Activated naive CD4-positive, alpha-beta T cell treated with anti-CD3 and anti-CD28 coated beads, Interleukin-2, amount 50 U/mL, for 24 hours (primary cell): ENCODE measurements around the gene SETD1A.
A peak's percentile ranks its signal among the peaks of the same experiment; 100 is the strongest.

Experiments
- H3K27ac Mint-ChIP-seq: one replicate; pipeline ENCODE4 v1.8.0; 2021; ENCODE audit warnings: mild to moderate bottlenecking, mixed read lengths
- H3K27me3 Mint-ChIP-seq: one replicate; pipeline ENCODE4 v1.8.0; 2021; ENCODE audit warnings: mixed read lengths
- H3K36me3 Mint-ChIP-seq: one replicate; pipeline ENCODE4 v1.8.0; 2021; ENCODE audit warnings: mixed read lengths
- H3K4me1 Mint-ChIP-seq: one replicate; pipeline ENCODE4 v1.8.0; 2021; ENCODE audit warnings: mixed read lengths
- H3K4me3 Mint-ChIP-seq: one replicate; pipeline ENCODE4 v1.8.0; 2021; ENCODE audit warnings: mild to moderate bottlenecking, mixed read lengths
- H3K9me3 Mint-ChIP-seq: one replicate; pipeline ENCODE4 v1.8.0; 2021; ENCODE audit warnings: mixed read lengths

Gene SETD1A

GRCh38 chr16:30982548-30983288 lies 25.2 kb downstream of the SETD1A start:
- Mint-ChIP-seq H3K4me3 (no peak overlapping the region), H3K36me3 (peaks cover 5% of the 10 kb centered on the region), H3K27me3 (no peaks in the 10 kb centered on the region), H3K4me1 (no peaks in the 10 kb centered on the region), H3K27ac (no peak overlapping the region), H3K9me3 (no peaks in the 10 kb centered on the region)

- Mint-ChIP-seq H3K27ac (no peak overlapping the region), H3K4me1 (no peaks in the 10 kb centered on the region), H3K4me3 (no peak overlapping the region)
These were observed 25.8 kb downstream of the SETD1A start for GRCh38 chr16:30983289-30983889.

GRCh38 chr16:30983898-30984610 lies 26.5 kb downstream of the SETD1A start:
- H3K27me3 Mint-ChIP-seq, result no peaks in the 10 kb centered on the region
- H3K9me3 Mint-ChIP-seq, result no peaks in the 10 kb centered on the region
- no peaks in the 10 kb centered on the region for H3K4me1 Mint-ChIP-seq
- peaks cover 3% of the 10 kb centered on the region for H3K36me3 Mint-ChIP-seq
- H3K27ac Mint-ChIP-seq, result no peak overlapping the region
- no peak overlapping the region for H3K4me3 Mint-ChIP-seq

More at GRCh38 chr16:30983289-30983889, 25.8 kb downstream of the SETD1A start:
- Mint-ChIP-seq H3K27me3 (no peaks in the 10 kb centered on the region), H3K9me3 (no peaks in the 10 kb centered on the region), H3K36me3 (peaks cover 5% of the 10 kb centered on the region)

GRCh38 chr16:30984669-30985400 lies 27.3 kb downstream of the SETD1A start, which contains the start of gene HSD3B7:
HSD3B7 (plus strand) TSS chr16:30985207; CDS start chr16:30985659, 452 bp downstream.
- H3K4me3 Mint-ChIP-seq, result no peak within 1 kb of the TSS
- no peaks in the 10 kb centered on the region for H3K9me3 Mint-ChIP-seq
- H3K4me1 Mint-ChIP-seq, result no peaks in the 10 kb centered on the region
- peaks cover 3% of the 10 kb centered on the region for H3K36me3 Mint-ChIP-seq
- H3K27ac Mint-ChIP-seq, result no peak within 1 kb of the TSS
- no peaks in the 10 kb centered on the region for H3K27me3 Mint-ChIP-seq

GRCh38 chr16:30985401-30986128 lies 28.0 kb downstream of the SETD1A start:
- Mint-ChIP-seq H3K9me3 (no peaks in the 10 kb centered on the region), H3K4me1 (no peaks in the 10 kb centered on the region), H3K27me3 (no peaks in the 10 kb centered on the region), H3K27ac (no peak overlapping the region), H3K4me3 (no peak overlapping the region), H3K36me3 (peaks cover 3% of the 10 kb centered on the region)

GRCh38 chr16:30986129-30986991 lies 28.8 kb downstream of the SETD1A start:
- no peaks in the 10 kb centered on the region for H3K9me3 Mint-ChIP-seq
- peaks cover 3% of the 10 kb centered on the region for H3K36me3 Mint-ChIP-seq
- no peaks in the 10 kb centered on the region for H3K4me1 Mint-ChIP-seq
- no peaks in the 10 kb centered on the region for H3K27me3 Mint-ChIP-seq
- H3K4me3 Mint-ChIP-seq, result no peak overlapping the region
- peak overlapping the region; percentile 35 for H3K27ac Mint-ChIP-seq

GRCh38 chr16:30987581-30988190 lies 30.1 kb downstream of the SETD1A start:
- no peaks in the 10 kb centered on the region for H3K4me1 Mint-ChIP-seq
- no peak overlapping the region for H3K4me3 Mint-ChIP-seq
- H3K36me3 Mint-ChIP-seq, result peaks cover 3% of the 10 kb centered on the region
- no peaks in the 10 kb centered on the region for H3K27me3 Mint-ChIP-seq
- no peak overlapping the region for H3K27ac Mint-ChIP-seq
- no peaks in the 10 kb centered on the region for H3K9me3 Mint-ChIP-seq

- Mint-ChIP-seq H3K9me3 (no peaks in the 10 kb centered on the region), H3K4me1 (no peaks in the 10 kb centered on the region), H3K4me3 (no peak overlapping the region), H3K27me3 (no peaks in the 10 kb centered on the region), H3K36me3 (no peaks in the 10 kb centered on the region), H3K27ac (no peak overlapping the region)
These were observed 32.0 kb downstream of the SETD1A start for GRCh38 chr16:30989469-30990047.

GRCh38 chr16:30990105-30990504 lies 32.6 kb downstream of the SETD1A start:
- Mint-ChIP-seq H3K9me3 (no peaks in the 10 kb centered on the region), H3K36me3 (no peaks in the 10 kb centered on the region), H3K4me3 (no peak overlapping the region), H3K4me1 (no peaks in the 10 kb centered on the region), H3K27ac (no peak overlapping the region), H3K27me3 (no peaks in the 10 kb centered on the region)

GRCh38 chr16:30991052-30991451 lies 33.5 kb downstream of the SETD1A start:
- Mint-ChIP-seq H3K9me3 (no peaks in the 10 kb centered on the region), H3K4me1 (peaks cover under 1% of the 10 kb centered on the region), H3K4me3 (no peak overlapping the region), H3K27ac (no peak overlapping the region), H3K36me3 (no peaks in the 10 kb centered on the region), H3K27me3 (no peaks in the 10 kb centered on the region)

- Mint-ChIP-seq H3K27me3 (no peaks in the 10 kb centered on the region), H3K27ac (no peak overlapping the region), H3K4me1 (peaks cover 4% of the 10 kb centered on the region), H3K9me3 (no peaks in the 10 kb centered on the region), H3K36me3 (no peaks in the 10 kb centered on the region), H3K4me3 (no peak overlapping the region)
These were observed 34.8 kb downstream of the SETD1A start for GRCh38 chr16:30992276-30992780.

GRCh38 chr16:30992931-30993816 lies 35.6 kb downstream of the SETD1A start:
- Mint-ChIP-seq H3K27me3 (no peaks in the 10 kb centered on the region), H3K4me1 (peaks cover 4% of the 10 kb centered on the region)

GRCh38 chr16:30995927-30996323 lies 38.4 kb downstream of the SETD1A start:
- Mint-ChIP-seq H3K4me3 (peak overlapping the region; percentile 58), H3K27me3 (no peaks in the 10 kb centered on the region), H3K27ac (peak overlapping the region; percentile 37), H3K36me3 (no peaks in the 10 kb centered on the region), H3K4me1 (peaks cover 4% of the 10 kb centered on the region), H3K9me3 (no peaks in the 10 kb centered on the region)

More at GRCh38 chr16:30992931-30993816, 35.6 kb downstream of the SETD1A start:
- Mint-ChIP-seq H3K27ac (no peak overlapping the region), H3K4me3 (no peak overlapping the region), H3K9me3 (no peaks in the 10 kb centered on the region), H3K36me3 (no peaks in the 10 kb centered on the region)
